HG03108 (cell line): ENCODE measurements around the gene SWSAP1.
"Not testable (repeated sequence)": the region's sequence is repeated elsewhere in the genome, so short reads cannot be mapped to it uniquely, and the experiment has no call there.

ENCODE experiments used
- ATAC-seq: cut with Tn5 transposase; IDR thresholded peaks from one replicate; pipeline ENCODE4 v1.9.1; 2021; ENCODE audit warnings: moderate library complexity; ENCODE audit not compliant: unreplicated experiment

SWSAP1 gene

DNA sequence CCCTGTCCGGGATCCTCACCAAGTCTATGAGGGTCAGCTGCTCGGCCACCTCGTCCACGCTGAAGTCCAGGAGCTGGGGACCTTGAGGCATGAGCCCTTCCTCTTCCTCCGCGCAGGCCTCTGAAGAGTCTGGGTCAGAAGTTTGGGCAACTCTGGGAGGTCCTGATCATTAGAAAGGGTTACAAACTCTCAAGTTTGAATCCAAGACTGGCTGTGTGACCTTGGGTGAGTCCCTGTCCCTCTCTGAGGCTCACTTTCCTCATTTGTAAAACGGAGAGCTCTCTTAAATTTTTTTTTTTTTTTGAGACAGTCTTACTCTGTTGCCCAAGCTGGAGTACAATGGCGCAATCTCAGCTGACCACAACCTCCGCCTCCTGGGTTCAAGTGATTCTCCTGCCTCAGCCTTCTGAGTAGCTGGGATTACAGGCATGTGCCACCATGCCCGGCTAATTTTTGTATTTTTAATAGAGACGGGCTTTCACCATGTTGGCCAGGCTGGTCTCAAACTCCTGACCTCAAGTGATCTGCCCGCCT is 32.3 kb downstream of the SWSAP1 start:
- not testable (repeated sequence) for ATAC-seq

DNA sequence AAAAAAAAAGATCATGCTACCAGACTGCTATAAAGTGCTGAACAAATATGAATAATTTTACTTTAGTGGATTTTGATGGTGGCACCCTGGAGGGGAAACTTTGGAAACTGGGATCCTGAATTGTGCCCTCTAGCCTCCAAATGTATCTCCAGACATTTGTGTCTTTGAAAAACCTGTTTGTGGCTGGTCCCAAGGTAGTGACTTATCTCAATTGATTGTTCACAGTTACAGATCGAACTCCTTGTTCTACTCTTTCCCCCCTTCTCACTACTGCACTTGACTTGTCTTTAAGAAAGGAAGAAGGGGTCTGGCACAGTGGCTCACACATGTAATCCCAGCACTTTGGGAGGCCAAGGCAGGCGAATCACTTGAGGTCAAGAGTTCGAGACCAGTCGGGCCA is 34.1 kb downstream of the SWSAP1 start:
- no peak for ATAC-seq

DNA sequence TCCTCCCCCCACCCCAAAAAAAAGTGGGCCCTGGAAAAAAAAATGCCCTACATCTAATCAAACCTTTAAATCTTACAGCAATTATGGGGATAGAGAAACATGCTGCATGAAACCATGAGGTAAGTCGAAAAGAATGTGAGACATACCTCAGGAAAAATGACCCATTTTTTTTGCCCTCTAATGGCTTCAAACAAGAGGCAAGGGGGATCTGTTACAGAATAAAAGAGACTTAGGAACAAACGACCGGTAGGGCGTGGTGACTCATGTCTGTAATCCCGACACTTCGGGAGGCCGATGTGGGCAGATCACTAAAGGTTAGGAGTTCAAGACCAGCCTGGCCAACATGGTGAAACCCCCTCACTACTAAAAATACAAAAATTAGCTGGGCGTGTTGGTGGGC is 36.2 kb downstream of the SWSAP1 start:
- ATAC-seq = no peak

DNA sequence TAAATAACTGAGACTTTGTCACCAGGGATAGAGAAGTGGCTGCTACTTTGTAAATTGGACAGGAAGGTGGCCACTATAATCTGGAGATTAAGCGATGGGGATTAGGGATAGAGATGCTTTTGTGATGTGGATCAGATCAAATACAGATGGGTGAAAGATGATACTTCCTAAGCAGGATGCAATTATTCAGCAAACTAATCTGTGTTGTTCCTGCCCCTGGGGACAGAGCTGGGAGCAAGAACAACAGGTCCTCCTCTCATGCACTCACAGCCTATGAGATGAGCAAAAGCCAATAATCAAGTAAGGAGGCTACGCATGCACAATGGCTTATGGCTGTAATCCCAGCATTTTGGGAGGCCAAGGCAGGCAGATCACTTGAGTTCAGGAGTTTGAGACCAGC is 40.1 kb downstream of the SWSAP1 start:
- ATAC-seq = no peak

DNA sequence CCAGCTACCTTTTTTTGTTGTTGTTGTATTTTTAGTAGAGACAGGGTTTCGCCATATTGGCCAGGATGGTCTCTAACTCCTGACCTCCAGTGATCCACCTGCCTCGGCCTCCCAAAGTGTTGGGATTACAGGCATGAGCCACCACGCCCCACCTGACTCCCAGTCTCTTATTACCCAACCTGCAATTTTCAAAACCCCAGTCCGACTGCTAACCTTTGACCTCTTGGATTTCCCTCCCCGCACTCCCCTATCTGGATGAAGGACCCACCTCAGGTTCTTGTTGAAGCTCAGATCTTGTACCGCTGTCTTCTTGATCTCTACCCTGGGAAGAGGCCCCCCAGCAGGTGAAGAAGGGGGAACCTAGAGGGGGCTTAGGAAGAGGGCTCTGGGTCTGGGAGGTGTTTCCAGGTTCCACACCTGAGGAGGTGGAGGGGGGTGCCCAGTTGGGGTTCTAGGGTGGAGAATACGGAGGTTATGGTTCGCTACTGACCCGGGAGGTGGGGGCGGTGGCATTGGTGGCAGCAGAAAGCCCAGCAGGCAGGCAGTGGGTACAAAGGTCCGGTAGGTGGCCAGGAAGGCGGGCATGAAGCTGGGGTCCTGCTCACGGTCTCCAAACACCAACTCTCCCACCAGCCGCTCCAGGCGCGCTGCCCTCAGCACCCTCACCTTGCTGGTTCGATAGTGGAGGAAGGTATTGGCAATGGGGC is 42.0 kb downstream of the SWSAP1 start:
- no peak for ATAC-seq

DNA sequence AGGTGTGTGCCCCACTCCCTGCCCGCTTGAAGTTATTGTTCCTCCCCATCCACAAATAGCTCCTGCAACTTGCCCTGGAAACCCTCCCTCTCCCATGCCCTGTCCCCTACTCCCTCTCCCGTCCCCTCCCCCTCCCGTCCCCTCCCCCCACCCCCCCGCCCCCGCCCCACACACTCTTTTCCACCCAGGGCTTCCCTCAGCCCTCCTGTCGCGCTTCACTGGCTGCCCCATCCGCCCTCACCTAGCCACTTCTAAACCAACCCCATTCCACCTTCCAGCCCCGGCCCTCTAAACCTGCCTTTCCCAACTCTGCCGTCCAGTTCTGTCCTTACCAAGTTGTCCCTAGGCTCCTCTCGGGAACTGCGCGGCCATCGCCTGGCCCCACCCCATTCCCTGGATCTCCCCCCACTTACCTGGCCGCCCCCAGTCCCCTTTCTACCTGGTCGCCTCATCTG is 43.7 kb downstream of the SWSAP1 start:
- ATAC-seq = no peak

DNA sequence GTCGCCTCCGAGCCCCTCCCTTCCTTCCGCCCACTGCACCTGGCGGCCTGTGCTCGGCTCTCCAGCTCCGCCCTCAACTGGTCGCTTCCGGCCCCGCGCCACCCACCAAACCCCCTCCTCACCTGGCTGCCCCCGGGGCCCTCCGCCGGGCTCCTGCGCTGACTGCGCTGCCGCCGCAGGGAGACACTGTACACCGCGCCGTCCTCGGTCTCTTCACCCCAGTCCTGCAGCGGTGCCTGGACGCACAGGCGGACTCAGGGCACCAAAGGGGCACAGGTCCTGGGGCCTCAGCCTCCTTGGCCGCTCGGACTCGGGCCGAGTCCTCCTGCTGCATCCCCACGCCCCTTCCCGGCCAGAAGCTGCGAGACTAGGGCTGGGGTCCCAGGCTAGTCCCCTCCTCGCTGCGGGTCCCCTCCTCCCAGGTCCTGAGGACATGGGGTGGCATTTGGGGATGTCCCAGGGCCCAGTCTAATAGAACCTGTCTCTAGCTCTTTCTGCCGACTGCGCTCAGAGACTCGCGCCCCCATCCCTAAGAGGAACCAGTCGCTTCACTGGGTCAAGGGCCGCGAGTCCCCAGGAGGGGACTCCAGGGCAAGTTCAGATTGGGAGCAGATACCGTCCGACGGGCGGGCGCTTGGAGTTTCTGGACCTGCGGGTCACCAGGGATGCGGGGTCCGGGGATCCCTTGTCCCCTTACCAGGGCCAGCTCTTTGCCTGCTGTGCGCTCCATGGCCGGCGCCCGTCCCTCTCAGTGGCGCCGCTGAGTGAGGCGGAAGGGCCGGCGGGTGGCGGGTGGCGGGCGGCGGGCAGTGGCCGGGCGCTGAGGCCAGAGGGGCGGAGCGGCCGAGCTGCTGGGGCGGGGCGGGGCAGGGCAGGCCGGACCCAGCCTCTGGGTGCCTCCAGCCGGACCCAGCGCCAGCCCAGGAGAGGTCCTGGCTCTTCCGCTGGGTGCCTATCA is 44.4 kb downstream of the SWSAP1 start, which contains the start of gene RGL3:
RGL3 (minus strand) TSS at position 766 of the 958 bp plus-strand sequence; CDS start at position 730, 36 bp downstream.
- ATAC-seq = no peak

DNA sequence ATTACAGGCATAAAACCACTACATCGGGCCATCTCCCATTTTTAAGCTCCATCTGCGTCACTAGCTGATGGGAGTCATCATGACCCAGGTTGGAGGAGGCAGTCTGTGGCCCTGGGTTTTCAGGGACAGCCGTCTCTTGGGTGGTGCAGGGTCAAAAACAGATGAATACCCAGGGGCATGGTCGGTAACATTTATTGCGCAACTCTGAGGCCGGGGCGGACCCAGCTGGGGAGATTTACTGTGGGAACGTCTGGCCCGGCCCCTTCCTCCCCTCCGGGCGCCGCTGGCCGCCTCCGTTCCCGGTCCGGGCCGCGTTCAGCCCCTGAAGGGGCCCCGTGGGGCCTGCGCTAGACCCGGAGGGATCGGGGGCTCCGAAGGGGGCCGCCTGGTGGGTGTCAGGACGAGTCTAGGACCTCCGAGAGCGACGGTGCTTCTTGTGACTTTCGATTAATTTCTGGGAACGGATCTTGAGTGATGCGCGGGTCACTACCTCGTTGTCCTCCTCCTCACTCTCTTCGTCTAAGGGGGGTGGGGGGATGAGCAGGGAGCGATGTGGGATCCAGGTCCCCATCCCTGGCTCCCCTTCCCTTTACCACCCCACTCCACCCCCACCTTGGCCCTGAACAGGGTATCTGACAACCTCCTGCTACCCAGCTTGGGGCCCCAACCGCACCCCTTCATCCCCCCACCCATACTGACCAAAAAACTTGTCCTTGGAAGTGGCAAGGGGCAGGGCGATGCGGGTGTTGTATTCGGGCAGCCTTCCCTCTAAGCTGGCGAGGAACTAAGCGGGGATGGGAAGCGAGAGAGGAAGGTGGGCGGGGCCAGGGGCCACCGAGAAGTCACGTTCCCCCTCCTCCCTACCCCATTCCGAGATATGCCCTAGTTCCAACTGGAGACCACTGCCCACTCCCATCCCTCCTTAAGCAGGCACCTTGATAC is 46.2 kb downstream of the SWSAP1 start:
- no peak for ATAC-seq

DNA sequence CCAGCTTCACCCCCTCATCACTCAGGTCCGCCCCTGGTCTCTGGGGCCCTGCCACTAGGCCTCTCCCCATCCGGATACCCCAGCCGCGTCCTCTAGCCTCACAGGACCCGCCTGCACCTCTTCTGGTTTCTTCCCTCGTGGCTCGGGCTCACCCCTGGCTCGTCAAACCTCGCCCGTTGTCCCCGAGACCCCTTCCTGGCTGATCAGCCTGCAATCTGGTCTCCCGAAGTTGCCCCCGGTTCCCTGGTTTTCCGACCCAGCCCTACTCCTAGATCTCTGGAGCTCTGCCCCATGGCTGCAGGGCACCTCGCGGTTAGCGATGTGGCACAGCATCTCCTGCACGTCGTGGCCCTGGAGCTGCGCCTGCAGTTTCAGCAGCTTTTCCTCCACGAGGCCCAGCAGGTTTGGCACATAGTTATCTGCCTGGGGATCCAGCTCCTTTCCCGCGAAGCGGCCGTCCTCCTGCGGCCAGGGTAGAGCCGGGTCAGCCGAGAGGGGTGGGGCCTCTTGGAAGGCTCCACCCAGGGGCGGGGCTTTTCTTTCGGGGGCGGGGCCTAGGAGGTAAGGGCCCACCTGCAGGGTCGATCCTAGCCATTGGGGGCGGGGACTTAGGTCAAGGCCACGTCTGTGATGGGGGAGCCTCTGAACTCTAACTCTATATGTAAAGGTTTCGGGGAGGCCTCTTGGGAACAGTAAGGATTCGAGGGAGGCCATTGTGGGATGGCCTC is 47.1 kb downstream of the SWSAP1 start:
- ATAC-seq = peak; percentile 16

DNA sequence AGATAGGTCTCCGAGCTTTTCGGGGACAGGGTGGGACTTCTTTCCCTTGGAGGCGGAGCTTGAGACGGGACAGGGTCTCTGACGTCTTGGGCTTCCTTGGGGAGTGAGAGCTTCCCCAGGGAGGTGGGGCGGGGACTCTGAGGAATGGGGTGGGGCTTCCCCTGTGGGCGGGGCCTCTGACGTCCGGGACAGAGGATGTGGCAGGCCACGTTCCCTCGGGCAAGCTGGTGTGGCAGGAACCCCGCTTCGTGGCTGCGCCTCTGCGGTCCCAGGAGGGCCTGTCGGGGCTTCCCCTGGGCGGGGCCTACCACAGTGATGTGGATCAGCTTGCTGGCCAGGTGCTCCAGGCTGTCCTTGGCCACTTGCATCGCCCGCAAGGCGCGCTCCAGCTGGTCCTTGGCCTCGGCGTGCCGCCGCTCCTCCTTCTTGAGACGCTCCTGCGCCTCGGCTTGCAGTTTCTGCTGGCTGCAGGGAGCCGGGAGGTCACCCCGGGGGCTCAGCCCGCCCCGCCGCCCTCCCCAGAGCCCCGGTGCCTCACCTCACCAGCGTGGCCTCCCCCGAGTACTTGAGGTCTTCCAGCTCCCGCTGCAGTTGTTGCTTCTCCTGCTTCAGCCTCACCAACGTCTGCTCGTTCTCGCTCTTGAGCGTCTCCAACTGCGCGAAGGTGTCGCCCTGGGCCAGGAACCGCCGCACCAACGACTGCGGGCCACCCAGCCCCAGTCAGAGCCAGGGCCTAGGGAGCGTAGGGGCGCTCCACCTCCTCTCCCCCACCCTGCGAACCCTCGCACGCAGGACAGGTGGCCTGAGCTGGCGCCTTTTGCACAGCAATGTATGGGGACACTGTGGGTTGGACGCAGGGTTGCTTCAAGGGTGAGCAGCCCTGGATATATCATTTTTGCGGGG is 47.9 kb downstream of the SWSAP1 start:
- ATAC-seq = peak; percentile 78

DNA sequence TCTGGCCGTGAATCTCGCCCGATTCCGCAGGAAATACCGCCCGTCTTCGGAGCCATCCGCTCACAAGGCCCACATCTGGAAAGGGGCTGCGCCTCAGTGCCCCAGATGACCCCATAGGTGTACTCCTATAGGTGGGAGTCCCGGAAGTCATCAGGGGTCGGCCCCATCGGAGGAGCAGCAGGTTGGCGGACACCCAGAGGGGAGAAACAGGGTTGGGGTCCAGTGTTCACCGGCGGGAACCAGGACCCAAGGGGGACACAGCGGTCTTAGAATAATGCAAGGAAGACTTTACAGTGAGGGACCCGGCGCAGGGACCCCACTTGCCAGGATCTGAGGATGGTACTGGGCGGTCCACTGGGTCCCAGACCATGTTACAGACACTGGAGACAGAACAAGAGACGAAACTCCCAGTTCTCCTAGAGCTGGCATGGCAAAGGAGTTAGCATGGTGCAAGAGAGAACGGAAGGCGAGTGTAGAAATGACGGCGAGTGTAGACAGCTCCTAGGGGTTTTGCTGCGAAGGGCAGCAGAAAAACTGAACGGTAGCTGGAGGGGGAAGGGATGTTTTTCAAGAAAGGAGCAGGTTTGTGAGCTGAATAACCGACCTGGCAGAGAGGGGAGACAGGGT is 48.8 kb downstream of the SWSAP1 start:
- ATAC-seq = no peak

DNA sequence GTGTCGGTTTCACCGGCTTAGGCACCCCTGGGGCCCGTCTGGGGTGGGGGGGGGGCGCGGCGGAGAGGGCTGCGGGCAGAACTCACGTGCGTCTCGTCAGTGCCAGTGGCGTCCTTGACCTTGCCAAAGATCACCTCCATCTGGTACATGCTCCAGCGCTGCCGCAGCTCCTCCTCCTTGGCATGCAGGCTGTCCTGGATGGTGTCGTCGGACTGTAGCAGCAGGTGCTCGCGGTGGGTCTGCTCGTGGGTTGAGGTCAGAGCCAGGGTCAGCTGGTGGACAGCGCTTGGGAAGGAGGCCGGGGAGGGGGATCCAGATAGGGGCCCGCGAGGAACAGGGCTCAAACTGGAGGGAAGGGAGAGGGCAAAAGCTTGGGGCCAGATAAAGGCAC is 49.3 kb downstream of the SWSAP1 start:
- ATAC-seq = no peak
